A549 (cell line): ENCODE measurements around the gene CHID1.

Source experiments
- EHF ChIP-seq: fragments of 250-450 bp; sonication (Bioruptor Pico); IDR thresholded peaks from 2 replicates; pipeline ENCODE4 v1.5.0; 2020; ENCODE audit warnings: mild to moderate bottlenecking
- POLR2A ChIP-seq: IDR thresholded peaks from 2 replicates; pipeline ENCODE4 v1.6.1; 2012; ENCODE audit warnings: mild to moderate bottlenecking, low read length
- RAD21 ChIP-seq, 2 experiments: fragments of >200 bp in 1 of 2; sonication (Bioruptor Twin) in 1 of 2; formaldehyde crosslinking in 1 of 2; IDR thresholded peaks in 1 of 2; conservative IDR thresholded peaks in 1 of 2; 2 replicates in 1 of 2; 3 replicates in 1 of 2; pipeline ENCODE4 v1.6.1; 2012 to 2018; ENCODE audit warnings: inconsistent platforms in 1 of 2
- TF ChIP-seq, protein P1 (sequence below): fragments of >200 bp; sonication (Bioruptor Twin); formaldehyde crosslinking; IDR thresholded peaks from 3 replicates; pipeline ENCODE4 v1.5.1; 2016

GRCh38 chr11:837990-838307 is 72.7 kb downstream of the CHID1 start:
- no peak for TF ChIP-seq EHF (CRISPR knock-in tag)
- no peak for TF ChIP-seq RAD21 (conservative IDR thresholded peaks at IDR 0.05 in 1 of 2, IDR thresholded peaks at IDR 0.05 in 1 of 2)
- no peak for TF ChIP-seq POLR2A
- TF ChIP-seq, protein P1, sequence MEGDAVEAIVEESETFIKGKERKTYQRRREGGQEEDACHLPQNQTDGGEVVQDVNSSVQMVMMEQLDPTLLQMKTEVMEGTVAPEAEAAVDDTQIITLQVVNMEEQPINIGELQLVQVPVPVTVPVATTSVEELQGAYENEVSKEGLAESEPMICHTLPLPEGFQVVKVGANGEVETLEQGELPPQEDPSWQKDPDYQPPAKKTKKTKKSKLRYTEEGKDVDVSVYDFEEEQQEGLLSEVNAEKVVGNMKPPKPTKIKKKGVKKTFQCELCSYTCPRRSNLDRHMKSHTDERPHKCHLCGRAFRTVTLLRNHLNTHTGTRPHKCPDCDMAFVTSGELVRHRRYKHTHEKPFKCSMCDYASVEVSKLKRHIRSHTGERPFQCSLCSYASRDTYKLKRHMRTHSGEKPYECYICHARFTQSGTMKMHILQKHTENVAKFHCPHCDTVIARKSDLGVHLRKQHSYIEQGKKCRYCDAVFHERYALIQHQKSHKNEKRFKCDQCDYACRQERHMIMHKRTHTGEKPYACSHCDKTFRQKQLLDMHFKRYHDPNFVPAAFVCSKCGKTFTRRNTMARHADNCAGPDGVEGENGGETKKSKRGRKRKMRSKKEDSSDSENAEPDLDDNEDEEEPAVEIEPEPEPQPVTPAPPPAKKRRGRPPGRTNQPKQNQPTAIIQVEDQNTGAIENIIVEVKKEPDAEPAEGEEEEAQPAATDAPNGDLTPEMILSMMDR = no peak
